Activated CD8-positive, alpha-beta T cell treated with anti-CD3 and anti-CD28 coated beads, Interleukin-2, amount 10 ng/mL, durations not matched to agents 7 days and 5 days (primary cell): ENCODE data around the gene HOXD1. TPM values are rescaled to one million over a fixed set of nuclear protein-coding genes. Genes with fewer than 3 reads are reported as not detected.

ENCODE experiments used
- ATAC-seq: fragments of 150-1000 bp; cut with Tn5 transposase; one replicate; pipeline ENCODE4 v1.10.0; 2021; ENCODE audit warnings: moderate library complexity
- CTCF ChIA-PET: fragments of 350-600 bp; sonication (Branson Sonifier 250); formaldehyde crosslinking; loops from one replicate; lab custom pipeline; 2021; ENCODE audit warnings: antibody characterized with exemption; lab: Charles Lee
- POLR2A ChIA-PET: fragments of 350-600 bp; sonication (Branson Sonifier 250); formaldehyde crosslinking; loops from one replicate; lab custom pipeline; 2021; ENCODE audit warnings: antibody characterized with exemption; lab: Charles Lee
- DNase-seq: peaks from one replicate; pipeline ENCODE4 v3.0.0-alpha.2; 2020
- H3K27ac Mint-ChIP-seq: one replicate; pipeline ENCODE4 v1.8.0; 2021; ENCODE audit warnings: mild to moderate bottlenecking, mixed read lengths
- H3K27me3 Mint-ChIP-seq: one replicate; pipeline ENCODE4 v1.8.0; 2021; ENCODE audit warnings: low read depth, mixed read lengths
- H3K36me3 Mint-ChIP-seq: one replicate; pipeline ENCODE4 v1.8.0; 2021; ENCODE audit warnings: low read depth, mixed read lengths
- H3K4me1 Mint-ChIP-seq: one replicate; pipeline ENCODE4 v1.8.0; 2021; ENCODE audit warnings: low read depth, mixed read lengths
- H3K4me3 Mint-ChIP-seq: one replicate; pipeline ENCODE4 v1.8.0; 2021; ENCODE audit warnings: mild to moderate bottlenecking, mixed read lengths
- H3K9me3 Mint-ChIP-seq: one replicate; pipeline ENCODE4 v1.8.0; 2022; ENCODE audit warnings: mixed read lengths; ENCODE audit not compliant: insufficient read depth
- microRNA-seq: library from miRNA; unstranded; fragments of <30 nt; microRNA quantifications from one replicate; pipeline ENCODE4 v1.2.0, GENCODE V29; 2022
- total RNA-seq, 2 experiments: library from RNA; stranded (reverse); gene quantifications; one replicate each; pipeline ENCODE4 v1.2.3, GENCODE V29; 2021

Gene HOXD1
- total RNA-seq, 2 experiments from 2014 or later = not detected

DNA sequence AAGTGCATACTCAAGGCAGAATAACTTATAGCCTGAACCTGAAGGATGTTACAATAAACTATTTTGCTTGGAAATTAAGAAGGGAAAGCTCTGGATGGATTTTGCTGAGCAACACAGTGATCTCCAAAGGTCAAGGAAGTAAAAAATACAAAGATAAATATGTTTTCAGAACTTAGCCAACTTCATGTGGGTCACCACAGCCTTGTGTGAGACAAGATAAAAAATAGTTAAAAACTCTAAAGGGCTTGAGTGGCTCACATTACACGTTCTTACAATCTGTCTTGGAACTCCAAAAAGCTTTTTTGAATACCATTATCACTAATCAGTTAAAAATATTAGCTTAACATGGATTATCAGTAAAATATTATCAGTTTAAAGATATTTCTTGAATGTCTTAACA lies 51.8 kb downstream of the HOXD1 start:
- Mint-ChIP-seq H3K27ac (no peak overlapping the region), H3K4me1 (no peaks in the 10 kb centered on the region), H3K9me3 (no peaks in the 10 kb centered on the region), H3K27me3 (peaks cover 17% of the 10 kb centered on the region), H3K4me3 (no peak overlapping the region), H3K36me3 (no peaks in the 10 kb centered on the region)
- DNase-seq (no peak), ATAC-seq (no peak)
- CTCF ChIA-PET = interaction anchor here (1.2 kb wide), 1 partner anchor 215 kb away, joined by 4 read pairs; no protein-coding TSS in a partner anchor
- POLR2A ChIA-PET = interaction anchor here (0.7 kb wide), 1 partner anchor 431 kb away, joined by 3 read pairs; no protein-coding TSS in a partner anchor

Small RNAs within 50 kb of the gene (microRNA-seq; reads per million reads assigned to microRNA genes)
- 3.4 reads per million for gene MIR10B

Other genes starting within 250 kb of the HOXD1 start
- 10 to 100 TPM; 49.0 to 50.2 TPM for gene LNPK, start 186.4 kb upstream of the HOXD1 start, total RNA-seq
- gene EVX2, start 104.7 kb upstream of the HOXD1 start, total RNA-seq = not detected
- not detected for gene HOXD13, start 95.9 kb upstream of the HOXD1 start, total RNA-seq
- not detected for gene HOXD12, start 88.9 kb upstream of the HOXD1 start, total RNA-seq
- not detected for gene HOXD11, start 81.4 kb upstream of the HOXD1 start, total RNA-seq
- not detected for gene HOXD10, start 71.9 kb upstream of the HOXD1 start, total RNA-seq
- gene HOXD9, start 65.9 kb upstream of the HOXD1 start, total RNA-seq = not detected
- not detected for gene HOXD8, start 59.0 kb upstream of the HOXD1 start, total RNA-seq
- gene HOXD4, start 37.1 kb upstream of the HOXD1 start, total RNA-seq = not detected
- gene HOXD3, start 31.4 kb upstream of the HOXD1 start, total RNA-seq = not detected
- 10 to 100 TPM; 10.1 to 11.4 TPM for gene MTX2, start 80.8 kb downstream of the HOXD1 start, total RNA-seq